Sciatic nerve (tissue), 2 donors: ENCODE measurements around the gene RASSF3. TPM values are rescaled to one million over a fixed set of nuclear protein-coding genes. Genes with fewer than 3 reads are reported as not detected.
"Not testable (repeated sequence)": the region's sequence is repeated elsewhere in the genome, so short reads cannot be mapped to it uniquely, and the experiment has no call there.

Source experiments
- ATAC-seq: fragments of 200-7000 bp; cut with Tn5 transposase; one replicate; pipeline ENCODE4 v1.9.1; 2020; ENCODE audit warnings: mild to moderate bottlenecking, moderate library complexity
- DNase-seq: peaks from one replicate; pipeline ENCODE4 v3.0.0-alpha.2; 2020; ENCODE audit warnings: low spot score
- intact Hi-C: fragments of 100-400 bp; cut with DNase I; formaldehyde crosslinking; loops from one replicate; pipeline ENCODE4 v1.14.2; 2022
- total RNA-seq: library from RNA; stranded (reverse); fragmentation: NEBNext Ultra II Directional; extraction: Animal tissue kit (Norgen Biotek cat#: 25700); gene quantifications from one replicate; pipeline ENCODE4 v1.2.1, GENCODE V29; 2021
- donor health status: DM: no; HTN: no; CAD: no.
- donor health status: DM: no; HTN: no; CAD: no.

The RASSF3 gene, protein sequence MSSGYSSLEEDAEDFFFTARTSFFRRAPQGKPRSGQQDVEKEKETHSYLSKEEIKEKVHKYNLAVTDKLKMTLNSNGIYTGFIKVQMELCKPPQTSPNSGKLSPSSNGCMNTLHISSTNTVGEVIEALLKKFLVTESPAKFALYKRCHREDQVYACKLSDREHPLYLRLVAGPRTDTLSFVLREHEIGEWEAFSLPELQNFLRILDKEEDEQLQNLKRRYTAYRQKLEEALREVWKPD
- total RNA-seq: 49.3 TPM

DNA sequence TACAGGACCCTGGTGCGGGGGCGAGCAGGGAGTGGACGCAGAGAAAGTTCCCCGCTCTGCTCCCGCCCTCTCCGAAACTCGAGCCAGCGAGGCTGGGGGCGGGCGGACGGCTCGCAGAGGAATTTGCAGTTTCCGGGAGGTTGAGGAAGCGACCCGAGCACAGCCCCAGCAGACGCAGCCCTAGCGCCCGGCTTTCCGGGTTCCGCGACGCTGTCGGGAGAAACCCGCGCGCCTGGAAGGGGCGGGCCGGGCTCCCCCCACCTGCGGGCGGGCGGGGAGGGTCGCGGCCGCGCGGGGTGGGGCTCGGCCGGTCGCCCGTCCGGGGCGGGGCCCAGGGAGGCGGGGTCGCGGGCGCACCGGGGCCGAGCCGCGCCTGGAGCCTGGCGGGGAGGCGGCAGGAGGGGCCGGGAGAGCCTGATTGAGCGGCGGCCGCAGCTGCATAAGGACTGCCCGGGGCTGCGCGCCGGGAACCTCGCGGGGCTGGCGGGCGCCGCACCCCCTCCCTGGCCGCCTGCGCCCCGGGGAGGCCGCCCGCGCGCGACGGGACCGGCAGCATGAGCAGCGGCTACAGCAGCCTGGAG lies at the start of gene RASSF3:
RASSF3 (plus strand) TSS at position 417 of the 581 bp plus-strand sequence; CDS start at position 555, 138 bp downstream.
- peak; percentile 78 for ATAC-seq
- intact Hi-C loops: no loop called here

DNA sequence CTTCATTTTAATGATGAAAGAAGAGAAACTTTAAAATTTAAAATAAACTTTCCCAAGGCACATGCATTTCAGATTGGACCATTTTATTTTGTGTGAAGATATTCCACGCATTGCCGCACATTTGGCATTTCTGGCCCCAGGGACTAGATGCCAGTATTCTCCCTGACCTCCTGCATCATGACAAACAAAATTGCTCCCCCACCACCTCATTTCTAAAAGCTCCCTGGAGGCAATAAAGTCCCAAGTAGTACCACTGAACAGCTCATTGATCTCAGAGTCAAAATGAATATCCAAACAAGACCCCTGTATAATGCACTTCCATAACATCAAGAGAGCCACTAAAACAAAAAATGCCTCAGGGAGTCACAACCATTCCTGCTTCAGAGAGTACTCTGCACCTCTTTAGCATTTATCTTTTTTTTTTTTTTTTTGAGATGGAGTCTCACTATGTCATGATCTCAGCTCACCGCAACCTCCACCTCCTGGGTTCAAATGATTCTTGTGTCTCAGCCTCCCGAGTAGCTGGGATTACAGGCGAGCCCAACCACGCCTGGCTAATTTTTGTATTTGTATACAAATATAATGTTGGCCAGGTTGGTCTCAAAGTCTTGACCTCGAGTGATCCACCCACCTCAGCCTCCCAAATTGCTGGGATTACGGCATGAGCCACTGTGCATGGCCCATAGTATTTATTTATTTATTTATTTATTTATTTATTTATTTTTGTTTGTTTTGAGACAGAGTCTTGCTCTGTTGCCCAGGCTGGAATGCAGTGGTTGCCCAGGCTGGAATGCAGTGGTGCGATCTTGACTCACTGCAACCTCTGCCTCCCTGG lies 48.8 kb upstream of the RASSF3 start:
- intact Hi-C loops: no loop called here
- ATAC-seq (no peak), DNase-seq (no peak)

More for the DNA sequence above, at the start of gene RASSF3:
- DNase-seq: peak; percentile 83

DNA sequence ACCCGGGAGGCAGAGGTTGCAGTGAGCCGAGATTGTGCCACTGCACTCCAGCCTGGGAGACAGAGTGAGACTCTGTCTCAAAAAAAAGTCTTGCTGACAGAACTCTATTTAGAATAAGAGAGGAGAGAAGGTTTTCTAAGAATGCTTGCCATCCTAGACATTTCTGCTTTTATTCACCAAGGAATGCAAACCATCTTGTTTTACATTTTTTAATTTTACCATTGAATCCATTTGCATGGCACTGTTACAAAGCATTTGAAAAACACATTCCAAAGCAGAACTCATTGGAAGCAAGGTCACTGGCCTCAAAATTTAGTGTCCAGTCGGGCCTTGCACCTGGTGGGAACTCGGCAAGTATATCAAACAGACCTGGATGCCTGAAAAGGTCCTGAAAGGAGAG lies 44.2 kb upstream of the RASSF3 start:
- intact Hi-C loops: no loop called here
- DNase-seq (no peak), ATAC-seq (no peak)

- ATAC-seq: no peak
- intact Hi-C loops: no loop called here
Observed at GRCh38 chr12:64566831-64567517, 43.3 kb upstream of the RASSF3 start.

DNA sequence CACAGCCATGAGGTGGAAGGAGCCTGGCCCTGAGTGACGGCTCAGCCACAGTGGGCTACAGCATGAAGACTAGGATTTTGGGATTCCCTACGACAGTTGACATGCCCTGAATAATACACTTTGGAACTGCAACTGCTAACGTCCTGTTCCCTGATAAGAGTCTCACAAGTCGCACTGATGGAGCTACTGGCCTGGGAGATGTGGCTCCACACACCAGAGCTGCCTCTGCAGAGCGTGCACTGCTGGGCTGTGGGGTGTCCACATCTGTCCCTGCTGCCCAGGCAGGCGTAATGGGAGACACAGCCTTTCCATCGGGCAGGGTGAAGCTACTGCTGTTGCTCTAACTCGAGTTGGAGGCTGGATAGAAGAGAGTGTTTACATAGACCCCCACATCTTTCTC lies 42.7 kb upstream of the RASSF3 start:
- intact Hi-C loops: no loop called here
- no peak for DNase-seq
- ATAC-seq: no peak

More at GRCh38 chr12:64566831-64567517, 43.3 kb upstream of the RASSF3 start:
- DNase-seq: no peak

- no peak for ATAC-seq
- intact Hi-C loops: no loop called here
Observed at GRCh38 chr12:64568298-64568697, 42.0 kb upstream of the RASSF3 start.

DNA sequence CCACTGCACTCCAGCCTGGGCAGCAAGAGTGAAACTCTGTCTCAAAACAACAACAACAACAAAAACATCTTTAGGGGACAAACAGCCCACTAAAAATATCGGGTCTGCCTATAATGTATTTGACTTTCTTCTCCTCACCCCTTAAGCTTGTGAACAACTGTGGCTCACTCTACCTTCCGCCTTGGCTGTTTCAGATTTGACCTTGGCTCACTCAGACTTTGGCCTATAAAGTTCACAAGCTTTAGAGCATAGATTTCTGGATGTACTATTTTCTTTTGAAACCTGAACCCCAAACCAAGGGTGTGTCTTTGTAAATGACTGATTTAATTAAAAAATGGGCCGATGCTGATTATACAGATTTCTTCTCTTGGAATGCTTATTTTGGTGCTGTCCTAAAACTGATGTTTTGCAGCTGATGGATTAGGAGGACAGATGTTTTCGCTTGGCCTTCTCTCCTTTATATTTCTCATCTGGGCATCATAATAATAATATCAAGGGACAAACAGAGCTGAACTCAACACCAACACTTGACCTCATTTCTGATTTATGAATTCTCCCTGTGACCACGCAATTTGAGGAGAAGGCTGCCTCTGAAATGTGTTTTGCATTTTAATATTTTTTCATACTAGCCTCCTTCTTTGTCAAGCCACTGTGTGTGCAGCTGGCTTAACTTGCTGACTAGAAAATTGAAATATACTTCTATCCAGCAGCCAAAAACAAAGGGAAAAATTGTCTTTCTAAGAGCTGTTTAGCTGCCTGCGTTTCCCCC lies 40.2 kb upstream of the RASSF3 start:
- DNase-seq (no peak), ATAC-seq (peak; percentile 72)
- intact Hi-C loops: no loop called here

More at GRCh38 chr12:64568298-64568697, 42.0 kb upstream of the RASSF3 start:
- DNase-seq: no peak

DNA sequence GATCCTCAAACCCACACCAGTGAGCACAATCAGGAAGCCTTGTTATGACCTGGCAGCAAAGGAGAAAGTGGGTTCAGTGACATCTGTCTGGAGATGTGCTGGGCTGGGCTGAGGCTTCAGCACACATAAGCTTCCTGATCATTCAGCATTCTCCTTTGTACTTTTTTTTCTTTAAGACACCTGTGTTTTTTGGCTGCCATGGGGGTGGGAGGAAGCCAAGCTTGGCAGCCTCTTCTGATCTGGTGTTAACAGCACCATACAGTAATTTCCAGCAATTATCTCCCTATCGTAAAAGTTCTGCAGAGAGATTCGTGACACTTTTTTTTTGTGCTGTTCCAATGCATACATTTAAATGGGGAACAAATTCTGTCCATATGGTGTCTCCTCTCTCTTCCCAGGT lies 38.9 kb upstream of the RASSF3 start:
- no peak for ATAC-seq
- DNase-seq: no peak
- intact Hi-C loops: no loop called here

DNA sequence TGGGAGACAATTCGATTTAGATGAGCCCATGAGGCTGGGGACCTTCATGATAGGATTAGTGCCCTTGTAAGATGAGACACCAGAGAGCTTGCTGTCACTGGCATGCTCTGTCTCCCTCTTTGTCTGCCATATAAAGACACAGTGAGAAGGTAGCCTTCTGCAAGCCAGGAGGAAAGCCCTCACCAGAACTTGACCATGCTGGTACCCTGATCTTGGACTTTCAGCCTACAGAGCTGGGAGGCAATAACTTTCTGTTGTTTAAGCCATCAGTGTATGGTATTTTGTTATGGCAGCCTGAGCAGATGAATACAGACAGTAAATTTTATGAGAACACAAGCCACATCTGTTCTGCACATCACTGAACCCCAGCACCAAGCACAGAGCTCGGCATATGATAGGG lies 38.1 kb upstream of the RASSF3 start:
- DNase-seq (no peak), ATAC-seq (no peak)
- intact Hi-C loops: no loop called here

DNA sequence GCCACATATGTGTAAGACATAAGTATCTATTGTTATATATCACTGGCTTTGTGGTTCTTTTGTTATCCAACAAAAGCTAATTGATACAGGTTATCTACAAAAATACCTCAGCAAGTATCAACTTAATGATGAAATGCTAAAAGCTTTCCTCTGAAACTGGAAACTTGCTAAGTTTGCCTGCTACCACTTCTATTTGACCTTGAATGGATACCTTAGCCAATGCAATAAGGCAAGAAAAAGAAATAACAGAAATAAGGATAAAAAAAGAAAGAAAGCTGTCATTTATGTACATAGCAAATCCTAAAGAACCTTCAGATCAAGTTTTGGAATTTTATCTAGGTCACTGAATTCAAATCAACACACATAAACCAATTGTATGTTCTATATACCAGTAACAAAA lies 35.5 kb upstream of the RASSF3 start:
- intact Hi-C loops: no loop called here
- DNase-seq: no peak
- ATAC-seq: no peak

DNA sequence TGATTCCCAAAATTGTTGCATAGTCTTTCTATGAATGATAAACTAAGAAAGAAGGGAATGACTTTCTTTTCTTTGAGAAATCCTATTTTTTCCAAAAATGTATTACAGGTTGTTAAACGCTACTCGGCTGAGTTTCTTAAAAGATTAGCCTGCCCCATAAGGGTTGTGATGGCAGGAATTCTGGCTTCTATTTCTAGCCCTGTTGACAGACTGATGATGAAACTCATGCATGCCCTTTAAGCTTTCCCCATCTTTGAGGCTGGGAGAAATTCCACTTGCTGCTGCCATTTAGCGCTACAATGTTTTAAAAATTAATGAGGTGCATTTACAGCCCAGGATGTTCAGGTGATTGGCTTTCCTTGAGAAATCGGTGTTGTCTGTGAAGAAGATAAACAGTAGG lies 33.2 kb upstream of the RASSF3 start:
- ATAC-seq (no peak), DNase-seq (no peak)
- intact Hi-C loops: no loop called here

GRCh38 chr12:64578566-64578965 lies 31.7 kb upstream of the RASSF3 start:
- intact Hi-C loops: no loop called here
- ATAC-seq (no peak), DNase-seq (no peak)

DNA sequence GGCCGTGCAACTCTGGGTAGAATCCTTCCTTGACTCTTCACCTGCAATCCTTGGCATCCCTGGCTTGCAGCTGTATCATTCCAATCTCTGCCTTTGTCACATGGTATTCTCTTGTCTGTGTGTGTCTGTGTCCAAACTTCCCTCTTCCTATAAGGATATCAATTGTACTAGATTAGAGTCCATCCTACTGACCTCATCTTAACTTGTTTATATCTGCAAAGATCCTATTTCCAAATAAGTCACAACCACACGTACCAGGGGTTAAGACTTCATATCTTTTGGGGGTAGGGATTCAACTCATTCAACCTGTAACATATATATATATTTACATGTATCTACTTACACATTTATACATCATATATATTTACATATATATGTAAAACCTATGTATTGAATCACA lies 29.6 kb upstream of the RASSF3 start:
- no peak for DNase-seq
- intact Hi-C loops: no loop called here
- no peak for ATAC-seq

DNA sequence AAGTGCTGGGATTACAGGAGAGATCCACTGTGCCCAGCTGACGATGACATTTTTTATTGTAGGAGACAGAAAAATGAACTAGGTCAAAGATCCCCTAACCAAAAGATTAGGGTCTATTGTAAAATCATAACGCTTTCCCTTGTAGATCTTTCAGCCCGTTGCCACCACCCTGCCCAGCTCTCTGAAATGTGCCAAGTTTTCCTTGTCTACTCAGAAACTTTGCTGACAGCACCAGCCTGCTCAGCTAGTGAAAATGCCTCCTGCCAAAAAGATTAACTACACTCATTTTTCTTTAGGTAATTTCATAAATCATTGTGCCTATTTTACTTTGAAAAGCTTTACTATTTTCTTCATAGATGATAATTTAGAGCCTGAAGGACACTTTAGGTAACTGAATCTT lies 28.2 kb upstream of the RASSF3 start:
- ATAC-seq (no peak), DNase-seq (no peak)
- intact Hi-C loops: no loop called here

DNA sequence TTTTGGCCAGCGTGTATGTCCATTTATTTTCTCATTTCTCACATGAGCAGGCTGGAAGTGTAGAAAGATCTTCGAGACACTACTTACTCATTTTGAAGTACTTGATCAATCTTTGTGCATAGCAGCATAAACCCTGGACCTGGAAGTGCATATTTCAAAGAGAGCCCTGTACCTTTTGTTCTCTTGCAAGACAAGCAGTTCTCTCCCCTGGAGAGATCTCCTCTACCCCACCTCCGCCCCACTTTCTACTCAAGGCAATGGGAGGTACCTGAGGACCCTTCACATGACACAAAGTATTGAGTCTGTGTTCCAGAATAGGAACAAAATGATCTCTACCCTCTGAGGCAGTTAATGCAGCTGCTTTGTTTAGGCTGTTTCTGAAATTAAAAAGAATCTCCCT lies 27.4 kb upstream of the RASSF3 start:
- intact Hi-C loops: no loop called here
- DNase-seq: no peak

DNA sequence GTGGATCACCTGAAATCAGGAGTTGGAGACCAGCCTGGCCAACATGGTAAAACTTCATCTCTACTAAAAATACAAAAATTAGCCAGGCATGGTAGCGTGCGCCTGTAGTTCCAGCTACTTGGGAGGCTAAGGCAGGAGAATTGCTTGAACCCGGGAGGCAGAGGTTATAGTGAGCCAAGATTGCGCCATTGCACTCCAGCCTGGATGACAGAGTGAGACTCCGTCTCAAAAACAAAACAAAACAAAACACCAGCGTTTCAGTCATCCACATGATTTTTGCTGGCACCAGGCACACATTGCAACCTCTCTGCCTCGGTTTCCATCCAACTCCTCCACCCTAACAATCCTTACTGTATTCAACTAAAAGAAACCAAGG lies 26.9 kb upstream of the RASSF3 start:
- ATAC-seq, intact Hi-C loops, DNase-seq: not testable (repeated sequence)

More for the DNA sequence above, 27.4 kb upstream of the RASSF3 start:
- ATAC-seq: no peak

DNA sequence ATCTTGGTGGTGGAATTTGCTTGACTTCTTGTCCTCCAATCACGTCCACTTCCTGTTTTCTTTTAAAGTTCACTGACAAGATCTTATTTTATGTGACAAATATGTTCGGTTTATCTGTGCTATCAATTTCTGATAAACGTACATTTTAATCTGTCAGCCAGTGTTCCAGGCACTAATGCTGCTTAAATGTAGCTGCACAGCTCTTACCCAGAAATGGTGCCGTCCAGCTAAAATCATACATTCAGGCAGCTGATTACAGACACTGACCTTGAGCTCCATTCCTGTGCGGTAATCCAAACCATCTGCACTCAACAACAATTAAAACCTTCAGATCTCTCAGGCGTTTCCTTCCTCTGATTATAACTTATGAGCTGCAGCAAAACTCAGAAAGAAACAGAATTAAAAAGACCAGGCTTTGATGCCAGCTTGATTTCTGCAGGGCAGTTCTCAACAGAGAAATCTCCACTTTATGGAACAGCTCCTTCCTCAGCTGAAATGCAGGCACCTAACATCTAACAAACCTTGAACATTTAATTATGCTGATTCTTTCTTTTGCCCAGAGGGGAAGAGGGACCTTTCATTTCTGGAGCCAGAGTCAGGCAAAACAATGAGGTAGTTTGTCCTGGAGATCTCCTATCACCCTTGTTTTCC lies 26.4 kb upstream of the RASSF3 start:
- ATAC-seq: peak; percentile 55
- intact Hi-C loops: no loop called here
- no peak for DNase-seq

DNA sequence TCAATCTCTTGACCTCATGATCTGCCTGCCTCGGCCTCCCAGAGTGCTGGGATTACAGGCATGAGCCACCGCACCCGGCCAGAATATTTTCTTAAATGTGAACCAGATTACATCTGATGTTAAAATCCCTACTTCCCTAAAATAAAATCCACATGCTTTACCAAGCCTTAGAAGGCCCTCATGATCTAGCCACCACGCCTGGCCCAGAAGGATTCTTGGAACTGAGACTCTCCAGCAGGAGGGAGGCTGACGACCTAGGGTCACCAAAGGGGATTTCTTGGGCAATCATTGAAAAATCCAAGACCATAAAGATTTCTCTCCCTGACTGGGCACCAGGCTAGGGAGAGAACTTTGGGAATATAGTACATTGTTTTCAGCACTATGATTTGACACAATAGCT lies 25.2 kb upstream of the RASSF3 start:
- intact Hi-C loops: no loop called here
- DNase-seq: no peak
- no peak for ATAC-seq
